Gastrocnemius medialis (tissue), 4 donors: ENCODE data around the gene PRKCH.

ENCODE experiments used
- CTCF ChIP-seq, 5 experiments: fragments of 450-650 bp in 3 of 5; fragments of 200-600 bp in 2 of 5; sonication (generic) in 2 of 5; IDR thresholded peaks in 4 of 5; conservative IDR thresholded peaks in 1 of 5; 1 replicate in 4 of 5; 2 replicates in 1 of 5; pipeline ENCODE4 v1.5.1; 2016 to 2019; ENCODE audit warnings: antibody characterized with exemption in 5 of 5, mild to moderate bottlenecking in 3 of 5, moderate library complexity in 3 of 5
- POLR2A ChIP-seq, 2 donors: fragments of 450-650 bp; IDR thresholded peaks; one replicate each; pipeline ENCODE4 v1.6.1; 2017; ENCODE audit warnings: antibody characterized with exemption in 2 of 2, mild to moderate bottlenecking in 2 of 2, moderate library complexity in 2 of 2

- TF ChIP-seq CTCF (IDR thresholded peaks at IDR 0.05 in 4 of 5, conservative IDR thresholded peaks at IDR 0.05 in 1 of 5) (no peak), POLR2A (IDR thresholded peaks at IDR 0.05) (no peak)
These were observed 30.7 kb upstream of the PRKCH start for GRCh38 chr14:61290701-61291100.
